HEK293 (cell line): ENCODE data around the gene KDM3B.

Experiments used
- CTCF ChIA-PET: fragments of 350-600 bp; formaldehyde crosslinking; extraction: SDS; loops from one replicate; lab custom pipeline; 2021; ENCODE audit warnings: antibody characterized with exemption; lab: Yijun Ruan, JAX
- POLR2A ChIA-PET: fragments of 300-600 bp; formaldehyde crosslinking; extraction: SDS; loops from one replicate; lab custom pipeline; 2020; ENCODE audit warnings: antibody characterized with exemption, inconsistent platforms; lab: Yijun Ruan, JAX
- H3K27ac ChIP-seq: fragments of 200-500 bp; sonication (Bioruptor generic); 2 replicates; pipeline ENCODE4 v1.5.1; 2014; ENCODE audit warnings: low read depth, low read length, control low read depth, inconsistent platforms; ENCODE audit errors: extremely low read depth
- H3K36me3 ChIP-seq, 2 experiments: fragments of 200-500 bp in 1 of 2; sonication (Bioruptor generic) in 1 of 2; 1 replicate in 1 of 2; 2 replicates in 1 of 2; pipeline ENCODE4 v1.5.1; 2014 to 2017; ENCODE audit warnings: inconsistent platforms in 2 of 2, low read length in 2 of 2; ENCODE audit not compliant: control insufficient read depth in 2 of 2, insufficient read depth in 1 of 2
- H3K4me1 ChIP-seq: fragments of 200-500 bp; sonication (Bioruptor generic); 2 replicates; pipeline ENCODE4 v1.5.1; 2014; ENCODE audit warnings: mild to moderate bottlenecking, low read length, inconsistent platforms; ENCODE audit not compliant: control insufficient read depth, insufficient read depth
- H3K4me3 ChIP-seq: 2 replicates; pipeline ENCODE4 v1.5.1; 2011; ENCODE audit warnings: low read depth, mild to moderate bottlenecking, control low read depth, low read length, moderate library complexity
- H3K9me3 ChIP-seq: fragments of 200-500 bp; sonication (Bioruptor generic); 2 replicates; pipeline ENCODE4 v1.5.1; 2014; ENCODE audit warnings: low read depth, low read length, inconsistent platforms; ENCODE audit not compliant: control insufficient read depth, insufficient read depth
- GFI1B ChIP-seq: fragments of 450-650 bp; formaldehyde crosslinking; IDR thresholded peaks from 2 replicates; pipeline ENCODE4 v1.5.1; 2016; ENCODE audit warnings: missing biosample characterization, missing genetic modification characterization
- HOXC10 ChIP-seq: sonication (generic); formaldehyde crosslinking; IDR thresholded peaks from 2 replicates; pipeline ENCODE4 v1.8.1; 2023; ENCODE audit warnings: mild to moderate bottlenecking, missing genetic modification reagents
- KLF17 ChIP-seq: fragments of 450-650 bp; formaldehyde crosslinking; IDR thresholded peaks from 2 replicates; pipeline ENCODE4 v1.5.1; 2016; ENCODE audit warnings: missing biosample characterization, missing genetic modification characterization
- REPIN1 ChIP-seq: fragments of 450-650 bp; formaldehyde crosslinking; IDR thresholded peaks from 2 replicates; pipeline ENCODE4 v1.5.1; 2017; ENCODE audit warnings: missing biosample characterization, missing genetic modification characterization, low read depth
- SCRT2 ChIP-seq: fragments of 450-650 bp; formaldehyde crosslinking; IDR thresholded peaks from 2 replicates; pipeline ENCODE4 v1.5.1; 2016; ENCODE audit warnings: missing biosample characterization, missing genetic modification characterization
- SETDB1 ChIP-seq: IDR thresholded peaks from one replicate; pipeline ENCODE4 v1.6.1; 2017; ENCODE audit warnings: mild to moderate bottlenecking, low read length, moderate library complexity, mixed read lengths; ENCODE audit not compliant: insufficient read length
- TCF7L2 ChIP-seq: IDR thresholded peaks from 2 replicates; pipeline ENCODE4 v1.6.1; 2011; ENCODE audit warnings: low read depth, mild to moderate bottlenecking, inconsistent platforms, low read length, moderate library complexity, borderline replicate concordance
- ZNF18 ChIP-seq: fragments of 450-650 bp; formaldehyde crosslinking; IDR thresholded peaks from 2 replicates; pipeline ENCODE4 v1.5.1; 2016; ENCODE audit warnings: missing biosample characterization, missing genetic modification characterization
- ZNF302 ChIP-seq: fragments of 450-650 bp; formaldehyde crosslinking; IDR thresholded peaks from 2 replicates; pipeline ENCODE4 v1.5.1; 2016; ENCODE audit warnings: missing biosample characterization, missing genetic modification characterization, low read depth
- ZNF362 ChIP-seq: fragments of 450-650 bp; formaldehyde crosslinking; IDR thresholded peaks from 2 replicates; pipeline ENCODE4 v1.5.1; 2016; ENCODE audit warnings: missing biosample characterization, missing genetic modification characterization
- ZNF391 ChIP-seq: fragments of 450-650 bp; formaldehyde crosslinking; IDR thresholded peaks from 2 replicates; pipeline ENCODE4 v1.5.1; 2016; ENCODE audit warnings: low read depth, missing biosample characterization, missing genetic modification characterization, borderline replicate concordance
- ZNF394 ChIP-seq: fragments of 450-650 bp; formaldehyde crosslinking; IDR thresholded peaks from 2 replicates; pipeline ENCODE4 v1.5.1; 2016; ENCODE audit warnings: missing biosample characterization, missing genetic modification characterization, mild to moderate bottlenecking, moderate library complexity, borderline replicate concordance
- ZNF404 ChIP-seq: fragments of 450-650 bp; formaldehyde crosslinking; IDR thresholded peaks from 2 replicates; pipeline ENCODE4 v1.5.1; 2017; ENCODE audit warnings: missing biosample characterization, missing genetic modification characterization
- ZNF48 ChIP-seq: fragments of 450-650 bp; formaldehyde crosslinking; IDR thresholded peaks from 2 replicates; pipeline ENCODE4 v1.5.1; 2016; ENCODE audit warnings: missing biosample characterization, missing genetic modification characterization
- ZNF518A ChIP-seq: fragments of 450-650 bp; formaldehyde crosslinking; conservative IDR thresholded peaks from 2 replicates; pipeline ENCODE4 v1.5.1; 2016; ENCODE audit warnings: low read depth, missing biosample characterization, missing genetic modification characterization
- ZNF664 ChIP-seq: fragments of 450-650 bp; formaldehyde crosslinking; IDR thresholded peaks from 2 replicates; pipeline ENCODE4 v1.5.1; 2016; ENCODE audit warnings: missing biosample characterization, missing genetic modification characterization
- ZNF768 ChIP-seq: fragments of 450-650 bp; formaldehyde crosslinking; IDR thresholded peaks from 2 replicates; pipeline ENCODE4 v1.5.1; 2018; ENCODE audit warnings: missing biosample characterization, mild to moderate bottlenecking, missing genetic modification characterization
- ZNF830 ChIP-seq: fragments of 450-650 bp; IDR thresholded peaks from 2 replicates; pipeline ENCODE4 v1.5.0; 2018; ENCODE audit warnings: missing biosample characterization, missing genetic modification characterization, low read depth, mild to moderate bottlenecking, moderate library complexity
- ZSCAN30 ChIP-seq: fragments of 450-650 bp; IDR thresholded peaks from 2 replicates; pipeline ENCODE4 v1.5.1; 2018; ENCODE audit warnings: missing biosample characterization, mild to moderate bottlenecking, missing genetic modification characterization, moderate library complexity

The KDM3B gene

GRCh38 chr5:138425079-138425478 lies 72.6 kb downstream of the KDM3B start:
- Histone ChIP-seq H3K9me3 (no peaks in the 10 kb centered on the region), H3K4me3 (no peak overlapping the region)
- CTCF ChIA-PET: interaction anchor here (0.6 to 1.3 kb wide), 3 partner anchors 25 to 235 kb away, joined by 3 to 4 read pairs (median 3); no protein-coding TSS in a partner anchor
- TF ChIP-seq ZNF768 (tag by site-specific recombination) (no peak), ZNF302 (tag by site-specific recombination) (no peak), SETDB1 (no peak), ZNF391 (no peak), KLF17 (no peak), ZNF830 (tag by site-specific recombination) (no peak), HOXC10 (CRISPR knock-in tag) (no peak), ZSCAN30 (tag by site-specific recombination) (no peak), ZNF18 (tag by site-specific recombination) (no peak), ZNF518A (tag by site-specific recombination) (no peak), GFI1B (tag by site-specific recombination) (no peak), ZNF362 (no peak), REPIN1 (no peak), ZNF394 (no peak), ZNF404 (tag by site-specific recombination) (no peak), ZNF48 (tag by site-specific recombination) (no peak), TCF7L2 (no peak), SCRT2 (tag by site-specific recombination) (no peak), ZNF664 (tag by site-specific recombination) (no peak)
- TF ChIP-seq, all 188 proteins: peak for 0
- peaks cover 61 to 88% of the 10 kb centered on the region in 2 experiments for H3K36me3 ChIP-seq
- POLR2A ChIA-PET: no interaction called here
- H3K4me1 ChIP-seq: no peaks in the 10 kb centered on the region
- H3K27ac ChIP-seq: no peak overlapping the region
